SK-N-SH treated with all-trans-retinoic acid at 6 μM for 48 hours (cell line): ENCODE results near the gene EAF1.

Experiments
- ATAC-seq: fragments of 200-7000 bp; cut with Tn5 transposase; 3 replicates; pipeline ENCODE4 v1.9.1; 2020; ENCODE audit warnings: mild to moderate bottlenecking, moderate library complexity
- ARNTL ChIP-seq: fragments of 450-650 bp; formaldehyde crosslinking; IDR thresholded peaks from 2 replicates; pipeline ENCODE4 v1.5.0; 2020; ENCODE audit warnings: low read depth, mild to moderate bottlenecking, moderate library complexity, borderline replicate concordance
- BACH2 ChIP-seq: fragments of 250-450 bp; sonication (Bioruptor Pico); IDR thresholded peaks from 2 replicates; pipeline ENCODE4 v1.9.0; 2021; ENCODE audit warnings: mild to moderate bottlenecking, borderline replicate concordance
- CREB5 ChIP-seq: fragments of 250-450 bp; sonication (Bioruptor Pico); IDR thresholded peaks from 2 replicates; pipeline ENCODE4 v1.5.1; 2020; ENCODE audit warnings: low read depth, mild to moderate bottlenecking, moderate library complexity
- CSDC2 ChIP-seq: fragments of 250-450 bp; sonication (Bioruptor Pico); IDR thresholded peaks from 2 replicates; pipeline ENCODE4 v1.5.0; 2020; ENCODE audit warnings: mild to moderate bottlenecking, moderate library complexity
- CSRNP3 ChIP-seq: fragments of 250-450 bp; sonication (Bioruptor Pico); IDR thresholded peaks from 2 replicates; pipeline ENCODE4 v1.5.1; 2021; ENCODE audit warnings: mild to moderate bottlenecking, moderate library complexity
- ESRRG ChIP-seq: fragments of 250-450 bp; sonication (Bioruptor Pico); IDR thresholded peaks from 2 replicates; pipeline ENCODE4 v1.6.1; 2021; ENCODE audit warnings: mild to moderate bottlenecking
- GLIS3 ChIP-seq: fragments of 250-450 bp; sonication (Bioruptor Pico); IDR thresholded peaks from 2 replicates; pipeline ENCODE4 v1.5.0; 2020; ENCODE audit warnings: mild to moderate bottlenecking, moderate library complexity
- ISL1 ChIP-seq: fragments of 250-450 bp; sonication (Bioruptor Pico); IDR thresholded peaks from 2 replicates; pipeline ENCODE4 v2.1.2; 2022; ENCODE audit warnings: mild to moderate bottlenecking, moderate library complexity
- OSR1 ChIP-seq: fragments of 250-450 bp; sonication (Bioruptor Pico); IDR thresholded peaks from 2 replicates; pipeline ENCODE4 v1.8.0; 2022; ENCODE audit warnings: moderate library complexity, mild to moderate bottlenecking, inconsistent platforms
- PATZ1 ChIP-seq: fragments of 250-450 bp; sonication (Bioruptor Pico); IDR thresholded peaks from 2 replicates; pipeline ENCODE4 v1.8.0; 2020; ENCODE audit warnings: mild to moderate bottlenecking, moderate library complexity, borderline replicate concordance
- POU6F1 ChIP-seq: fragments of 250-450 bp; sonication (Bioruptor Pico); IDR thresholded peaks from 2 replicates; pipeline ENCODE4 v1.8.0; 2021; ENCODE audit warnings: low read depth, mild to moderate bottlenecking, moderate library complexity, borderline replicate concordance
- PPARA ChIP-seq: fragments of 250-450 bp; sonication (Bioruptor Pico); IDR thresholded peaks from 2 replicates; pipeline ENCODE4 v1.5.0; 2020; ENCODE audit warnings: mild to moderate bottlenecking, borderline replicate concordance
- RARB ChIP-seq: fragments of 250-450 bp; sonication (Bioruptor Pico); IDR thresholded peaks from 2 replicates; pipeline ENCODE4 v1.8.0; 2021; ENCODE audit warnings: mild to moderate bottlenecking, moderate library complexity
- SNAI2 ChIP-seq: fragments of 250-450 bp; sonication (Bioruptor Pico); IDR thresholded peaks from 2 replicates; pipeline ENCODE4 v1.5.0; 2020; ENCODE audit warnings: mild to moderate bottlenecking, moderate library complexity
- TCF4 ChIP-seq: fragments of 250-450 bp; sonication (Bioruptor Pico); IDR thresholded peaks from 2 replicates; pipeline ENCODE4 v1.8.0; 2021; ENCODE audit warnings: mild to moderate bottlenecking, moderate library complexity, borderline replicate concordance
- TOX ChIP-seq: fragments of 250-450 bp; sonication (Bioruptor Pico); IDR thresholded peaks from 2 replicates; pipeline ENCODE4 v1.8.0; 2021; ENCODE audit warnings: mild to moderate bottlenecking, moderate library complexity, borderline replicate concordance
- TSHZ2 ChIP-seq: fragments of 250-450 bp; sonication (Bioruptor Pico); IDR thresholded peaks from 2 replicates; pipeline ENCODE4 v1.5.0; 2020; ENCODE audit warnings: mild to moderate bottlenecking, moderate library complexity
- ZC3H10 ChIP-seq: fragments of 250-450 bp; sonication (Bioruptor Pico); IDR thresholded peaks from 2 replicates; pipeline ENCODE4 v1.5.1; 2021; ENCODE audit warnings: mild to moderate bottlenecking, moderate library complexity
- ZFP3 ChIP-seq: fragments of 250-450 bp; sonication (Bioruptor Pico); IDR thresholded peaks from 2 replicates; pipeline ENCODE4 v1.5.0; 2020; ENCODE audit warnings: mild to moderate bottlenecking, moderate library complexity
- ZFP30 ChIP-seq: fragments of 450-650 bp; formaldehyde crosslinking; IDR thresholded peaks from 2 replicates; pipeline ENCODE4 v1.5.0; 2022; ENCODE audit warnings: mild to moderate bottlenecking, moderate library complexity
- ZNF565 ChIP-seq: fragments of 450-650 bp; formaldehyde crosslinking; conservative IDR thresholded peaks from 2 replicates; pipeline ENCODE4 v1.5.0; 2020; ENCODE audit warnings: low read depth, mild to moderate bottlenecking, moderate library complexity
- ZNF70 ChIP-seq: fragments of 450-650 bp; formaldehyde crosslinking; IDR thresholded peaks from 2 replicates; pipeline ENCODE4 v1.5.0; 2020; ENCODE audit warnings: mild to moderate bottlenecking, moderate library complexity
- ZNF8 ChIP-seq: fragments of 450-650 bp; formaldehyde crosslinking; IDR thresholded peaks from 2 replicates; pipeline ENCODE4 v1.5.0; 2020; ENCODE audit warnings: mild to moderate bottlenecking, moderate library complexity

The EAF1 gene

GRCh38 chr3:15404767-15405166 is 22.6 kb upstream of the EAF1 start:
- TF ChIP-seq CSDC2 (CRISPR knock-in tag) (no peak), ISL1 (no peak), ZNF70 (CRISPR knock-in tag) (no peak), ARNTL (CRISPR knock-in tag) (no peak), POU6F1 (CRISPR knock-in tag) (no peak), ZC3H10 (no peak), ZNF565 (CRISPR knock-in tag) (no peak), TSHZ2 (CRISPR knock-in tag) (no peak), SNAI2 (CRISPR knock-in tag) (no peak), ZFP3 (CRISPR knock-in tag) (no peak), GLIS3 (CRISPR knock-in tag) (no peak), ESRRG (CRISPR knock-in tag) (no peak)
- ATAC-seq, result no peak

GRCh38 chr3:15405448-15406050 is 21.8 kb upstream of the EAF1 start:
- TF ChIP-seq BACH2 (CRISPR knock-in tag) (no peak), ZFP30 (no peak), OSR1 (CRISPR knock-in tag) (no peak), CSDC2 (CRISPR knock-in tag) (no peak), ZFP3 (CRISPR knock-in tag) (no peak), CSRNP3 (no peak), CREB5 (CRISPR knock-in tag) (no peak)
- TF ChIP-seq, all 23 proteins: peak for 0
- ATAC-seq, result peak; percentile 88

GRCh38 chr3:15409239-15409638 is 18.2 kb upstream of the EAF1 start:
- ATAC-seq, result no peak
- TF ChIP-seq ZC3H10 (no peak), ZFP3 (CRISPR knock-in tag) (no peak), ARNTL (CRISPR knock-in tag) (no peak), RARB (CRISPR knock-in tag) (no peak), ZNF70 (CRISPR knock-in tag) (no peak), CSRNP3 (no peak), TOX (no peak), CREB5 (CRISPR knock-in tag) (no peak), OSR1 (CRISPR knock-in tag) (no peak), PPARA (CRISPR knock-in tag) (no peak), PATZ1 (CRISPR knock-in tag) (no peak), TCF4 (no peak), GLIS3 (CRISPR knock-in tag) (no peak), ZNF8 (no peak), POU6F1 (CRISPR knock-in tag) (no peak)
- TF ChIP-seq, all 23 proteins: peak for 0
